ENCODE results near the gene FHIT.

The FHIT gene

GRCh38 chr3:60291115-60291514, 960.1 kb downstream of the FHIT start:
- no peak for DNase-seq (ENCODE audit: low read depth in 3 of 3)

- no peak for DNase-seq (ENCODE audit: low read depth in 3 of 3)
Measured at GRCh38 chr3:60290122-60290492, 961.1 kb downstream of the FHIT start.

GRCh38 chr3:60289341-60290121, 961.7 kb downstream of the FHIT start:
- DNase-seq (ENCODE audit: low read depth in 3 of 3): no peak

- DNase-seq (ENCODE audit: low read depth in 3 of 3): no peak
Measured at GRCh38 chr3:60282866-60283265, 968.4 kb downstream of the FHIT start.

- DNase-seq (ENCODE audit: low read depth in 3 of 3): no peak
Measured at GRCh38 chr3:60281970-60282369, 969.3 kb downstream of the FHIT start.

- no peak for DNase-seq (ENCODE audit: low read depth in 3 of 3)
Measured at GRCh38 chr3:60277361-60277800, 973.9 kb downstream of the FHIT start.

- no peak for DNase-seq (ENCODE audit: low read depth in 3 of 3)
Measured at GRCh38 chr3:60276615-60277014, 974.6 kb downstream of the FHIT start.

GRCh38 chr3:60274646-60275045, 976.6 kb downstream of the FHIT start:
- DNase-seq (ENCODE audit: low read depth in 3 of 3): no peak

- no peak for DNase-seq (ENCODE audit: low read depth in 3 of 3)
Measured at GRCh38 chr3:60274098-60274497, 977.2 kb downstream of the FHIT start.

GRCh38 chr3:60269829-60270266, 981.4 kb downstream of the FHIT start:
- no peak for DNase-seq (ENCODE audit: low read depth in 3 of 3)

GRCh38 chr3:60269377-60269776, 981.9 kb downstream of the FHIT start:
- no peak for DNase-seq (ENCODE audit: low read depth in 3 of 3)

- no peak for DNase-seq (ENCODE audit: low read depth in 3 of 3)
Measured at GRCh38 chr3:60268123-60268522, 983.1 kb downstream of the FHIT start.

GRCh38 chr3:60266444-60266843, 984.8 kb downstream of the FHIT start:
- no peak for DNase-seq (ENCODE audit: low read depth in 3 of 3)

GRCh38 chr3:60263191-60263590, 988.1 kb downstream of the FHIT start:
- no peak for DNase-seq (ENCODE audit: low read depth in 3 of 3)

GRCh38 chr3:60262546-60262945, 988.7 kb downstream of the FHIT start:
- no peak for DNase-seq (ENCODE audit: low read depth in 3 of 3)

- DNase-seq (ENCODE audit: low read depth in 3 of 3): no peak
Measured at GRCh38 chr3:60260546-60260945, 990.7 kb downstream of the FHIT start.

GRCh38 chr3:60250810-60251209, 1000.4 kb downstream of the FHIT start:
- no peak for DNase-seq (ENCODE audit: low read depth in 3 of 3)

GRCh38 chr3:60250206-60250605, 1001.0 kb downstream of the FHIT start:
- no peak for DNase-seq (ENCODE audit: low read depth in 3 of 3)

- no peak for DNase-seq (ENCODE audit: low read depth in 3 of 3)
Measured at GRCh38 chr3:60246361-60246760, 1004.9 kb downstream of the FHIT start.

- no peak for DNase-seq (ENCODE audit: low read depth in 3 of 3)
Measured at GRCh38 chr3:60243456-60243855, 1007.8 kb downstream of the FHIT start.

GRCh38 chr3:60240492-60240891, 1010.8 kb downstream of the FHIT start:
- DNase-seq (ENCODE audit: low read depth in 3 of 3): no peak

GRCh38 chr3:60238550-60238949, 1012.7 kb downstream of the FHIT start:
- no peak for DNase-seq (ENCODE audit: low read depth in 3 of 3)

- DNase-seq (ENCODE audit: low read depth in 3 of 3): no peak
Measured at GRCh38 chr3:60229502-60229901, 1021.8 kb downstream of the FHIT start.

- DNase-seq (ENCODE audit: low read depth in 3 of 3): no peak
Measured at GRCh38 chr3:60228823-60229222, 1022.4 kb downstream of the FHIT start.

All from stimulated activated CD4-positive, alpha-beta T cell treated with anti-CD3 and anti-CD28 coated beads, TNF-alpha, amount 100 ng/mL, for 4 hours (primary cell).